HG03354 (cell line): ENCODE results near the gene LMBR1.
"Not testable (repeated sequence)": the region's sequence is repeated elsewhere in the genome, so short reads cannot be mapped to it uniquely, and the experiment has no call there.

ENCODE experiments used
- ATAC-seq: cut with Tn5 transposase; IDR thresholded peaks from one replicate; pipeline ENCODE4 v1.9.1; 2021; ENCODE audit warnings: mild to moderate bottlenecking; ENCODE audit not compliant: unreplicated experiment, poor library complexity, severe bottlenecking

The LMBR1 gene

DNA sequence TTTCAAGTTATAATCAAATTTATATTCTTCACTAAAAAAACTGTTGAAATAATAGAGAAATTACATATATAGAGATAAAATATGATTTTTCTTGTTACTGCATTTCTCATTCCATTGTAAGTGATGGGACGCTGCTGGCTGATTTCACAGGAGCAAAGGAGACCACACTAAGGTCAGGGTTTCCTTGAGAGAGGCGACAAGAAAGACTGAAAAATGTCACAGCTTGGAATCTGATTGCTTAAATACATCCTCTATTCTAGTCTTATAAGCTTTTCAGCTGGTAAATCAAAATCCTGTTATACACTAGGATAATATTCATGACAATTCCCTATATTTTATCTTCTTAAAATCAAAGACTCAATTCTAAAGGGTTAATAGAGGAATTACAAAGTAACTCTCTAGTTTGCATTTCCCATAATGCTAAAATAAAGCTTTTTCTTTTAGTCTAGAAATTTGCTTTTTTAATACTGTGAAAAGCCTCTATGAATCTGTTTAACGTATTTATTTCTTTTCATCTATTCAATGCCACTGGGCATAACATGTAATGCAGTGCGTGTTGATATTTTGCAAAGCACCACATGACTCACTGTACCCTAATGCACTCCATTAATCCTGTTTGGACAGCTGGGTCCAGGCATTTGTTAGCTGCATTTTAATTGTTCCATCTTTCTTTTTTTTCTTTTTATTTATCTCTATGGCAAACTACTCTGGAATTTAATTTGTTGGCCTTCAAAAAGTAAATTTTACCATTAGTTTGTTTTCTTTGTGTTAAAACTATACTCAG, 170.7 kb downstream of the LMBR1 start:
- ATAC-seq, result no peak

DNA sequence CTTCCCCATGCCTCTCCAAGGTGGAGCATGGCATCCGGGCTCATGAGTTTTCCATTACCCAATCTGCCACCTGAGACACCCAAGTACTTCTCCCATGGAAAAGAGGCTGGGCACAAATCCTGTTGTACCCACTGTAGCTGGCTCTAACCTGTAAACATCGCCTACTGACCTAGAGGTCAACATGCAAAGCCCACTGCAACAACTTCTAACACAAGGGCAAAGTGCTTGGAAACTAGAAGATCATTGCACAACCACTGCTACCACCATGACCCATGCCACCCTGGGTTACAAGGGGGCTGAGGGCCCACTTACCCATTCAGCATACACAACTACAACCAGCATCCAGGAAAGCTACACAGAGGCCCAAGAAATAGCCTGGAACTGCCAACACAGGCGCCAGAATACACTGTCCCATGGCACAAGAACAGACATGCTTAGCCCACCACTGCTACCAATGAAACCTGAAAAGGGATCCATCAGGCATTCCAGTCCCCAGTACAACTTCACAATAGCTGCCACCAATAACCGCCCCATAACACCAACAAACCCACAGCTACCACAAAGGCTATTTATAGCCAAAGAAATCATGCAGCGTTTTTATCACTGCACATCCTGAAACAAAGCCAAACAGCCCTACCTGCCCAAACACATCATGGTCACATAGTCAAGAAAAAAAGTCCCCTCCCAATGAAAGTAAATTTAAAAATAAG, 189.1 kb downstream of the LMBR1 start:
- no peak for ATAC-seq

DNA sequence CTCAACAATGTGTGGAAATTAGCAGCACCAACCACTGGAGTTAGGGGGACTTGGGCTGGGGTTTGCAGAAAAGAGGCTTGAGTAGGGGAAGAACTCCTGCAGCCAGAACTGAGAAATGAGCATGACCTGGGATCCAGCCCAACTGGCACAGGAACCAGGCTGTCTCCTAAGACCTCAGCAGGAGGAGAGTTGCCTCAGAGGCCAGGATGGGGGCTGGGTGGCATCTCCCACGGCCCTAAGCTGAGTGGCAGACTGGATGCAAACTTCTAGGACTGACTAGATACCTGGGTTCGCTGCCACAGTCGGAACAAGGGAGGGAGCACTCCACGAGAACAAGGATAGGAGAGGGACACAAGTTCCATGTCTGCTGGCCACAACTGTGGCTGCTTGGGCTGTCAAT, 189.8 kb downstream of the LMBR1 start:
- no peak for ATAC-seq

GRCh38 chr7:156702399-156702798, 190.6 kb downstream of the LMBR1 start:
- ATAC-seq, result no peak

- ATAC-seq, result not testable (repeated sequence)
Measured at GRCh38 chr7:156701787-156702186, 191.2 kb downstream of the LMBR1 start.

GRCh38 chr7:156698512-156698911, 194.5 kb downstream of the LMBR1 start:
- not testable (repeated sequence) for ATAC-seq

DNA sequence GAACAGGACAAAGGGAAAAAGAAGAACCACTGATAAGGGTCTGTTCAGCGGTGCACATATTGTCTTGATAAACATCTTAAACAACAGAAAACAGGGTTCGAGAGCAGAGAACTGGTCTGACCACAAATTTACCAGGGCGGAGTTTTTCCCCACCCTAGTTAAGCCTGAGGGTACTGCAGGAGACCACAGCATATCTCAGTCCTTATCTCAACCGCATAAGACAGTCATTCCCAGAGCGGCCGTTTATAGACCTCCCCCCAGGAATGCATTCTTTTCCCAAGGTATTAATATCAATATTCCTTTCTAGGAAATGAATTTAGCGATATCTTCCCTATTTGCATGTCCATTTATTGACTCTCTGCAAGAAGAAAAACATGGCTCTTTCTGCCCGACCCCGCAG, 195.7 kb downstream of the LMBR1 start:
- not testable (repeated sequence) for ATAC-seq

DNA sequence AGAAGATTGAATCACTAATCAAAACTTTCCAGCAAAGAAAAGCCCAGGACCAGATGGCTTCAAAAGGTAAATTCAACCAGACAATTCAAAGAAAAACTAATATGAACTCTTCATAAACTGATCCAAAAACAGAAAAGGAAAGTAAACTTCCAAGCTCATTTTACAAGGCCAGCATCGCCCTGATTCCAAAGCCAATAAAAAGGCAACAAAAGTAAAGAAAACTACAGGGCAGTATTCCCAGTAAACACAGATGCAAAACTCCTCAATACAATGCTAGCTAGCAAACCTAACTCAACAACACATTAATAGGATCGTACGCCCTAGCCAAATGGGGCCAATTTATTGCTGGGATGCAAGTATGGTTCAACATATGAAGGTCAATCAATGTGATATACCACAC, 199.4 kb downstream of the LMBR1 start:
- ATAC-seq, result no peak

GRCh38 chr7:156692849-156693248, 200.1 kb downstream of the LMBR1 start:
- ATAC-seq, result no peak

DNA sequence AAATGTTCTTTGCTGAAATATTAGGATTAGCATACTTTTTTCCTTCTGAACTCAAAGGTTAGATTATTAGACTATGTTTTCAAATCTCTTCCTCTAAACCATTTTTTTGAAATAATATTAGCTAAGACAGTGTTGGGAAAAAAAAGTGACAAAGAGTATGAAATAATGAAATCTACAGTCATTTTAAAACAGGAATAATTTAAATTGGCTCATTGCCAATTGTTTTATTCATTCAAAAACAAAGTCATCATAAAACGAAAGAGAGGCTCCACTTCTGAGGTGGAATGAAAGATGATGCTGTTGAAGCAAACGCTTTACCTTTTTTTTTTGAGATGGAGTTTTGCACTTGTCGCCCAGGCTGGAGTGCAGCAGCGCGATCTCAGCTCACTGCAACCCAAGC, 201.2 kb downstream of the LMBR1 start:
- ATAC-seq, result no peak

DNA sequence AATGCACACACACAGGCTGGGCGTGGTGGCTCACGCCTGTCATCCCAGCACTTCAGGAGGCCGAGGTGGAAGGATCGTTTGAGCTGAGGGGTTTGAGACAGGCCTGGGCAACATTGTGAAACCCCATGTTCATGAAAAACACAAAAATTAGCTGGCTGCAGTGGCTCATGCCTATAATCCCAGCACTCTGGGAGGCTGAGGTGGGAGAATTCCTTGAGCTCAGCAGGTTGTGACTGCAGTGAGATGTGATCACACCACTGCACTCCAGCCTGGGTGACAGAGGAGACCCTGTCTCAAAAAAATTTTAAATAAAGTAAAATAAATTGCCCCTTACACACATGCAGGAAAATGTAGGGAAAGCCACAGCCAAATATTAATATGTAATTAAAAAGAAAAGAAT, 208.3 kb downstream of the LMBR1 start:
- no peak for ATAC-seq

GRCh38 chr7:156684251-156684650, 208.7 kb downstream of the LMBR1 start:
- ATAC-seq, result no peak

GRCh38 chr7:156682928-156683327, 210.1 kb downstream of the LMBR1 start:
- no peak for ATAC-seq

DNA sequence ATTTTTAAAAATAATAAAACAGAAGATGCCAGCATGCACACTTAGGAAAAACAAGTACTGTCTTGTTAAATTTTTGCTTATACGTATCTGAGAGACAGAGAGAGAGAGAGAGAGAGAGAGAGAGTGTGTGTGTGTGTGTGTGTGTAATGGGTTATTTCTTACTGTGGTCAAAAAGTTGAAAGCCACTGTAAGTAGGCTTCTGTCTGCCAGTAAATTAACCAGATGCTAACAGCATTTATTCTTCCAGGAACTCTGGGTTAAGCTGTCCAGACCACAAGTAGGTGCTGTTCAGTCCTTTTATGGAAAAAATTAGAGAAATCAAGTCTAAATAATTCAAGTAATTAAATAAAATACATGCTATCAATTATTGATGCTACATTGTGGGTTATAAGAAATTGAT, 212.7 kb downstream of the LMBR1 start:
- no peak for ATAC-seq

GRCh38 chr7:156677374-156678054, 215.5 kb downstream of the LMBR1 start:
- ATAC-seq, result no peak

DNA sequence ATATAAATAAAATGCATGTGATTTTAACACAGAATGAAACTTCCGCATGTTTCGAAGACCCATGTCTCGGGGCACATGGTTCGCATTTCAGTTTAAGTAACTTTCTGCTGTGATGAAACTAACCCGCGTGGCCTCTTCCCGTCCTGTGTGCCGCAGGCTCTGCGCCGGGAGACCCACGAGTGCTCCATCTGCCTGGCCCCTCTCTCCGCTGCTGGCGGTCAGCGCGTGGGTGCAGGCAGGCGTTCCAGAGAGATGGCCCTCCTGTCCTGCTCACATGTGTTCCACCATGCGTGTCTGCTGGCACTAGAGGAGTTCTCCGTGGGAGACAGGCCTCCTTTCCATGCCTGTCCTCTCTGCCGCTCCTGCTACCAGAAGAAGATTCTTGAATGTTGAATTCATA, 216.7 kb downstream of the LMBR1 start:
- no peak for ATAC-seq

GRCh38 chr7:156675721-156676120, 217.3 kb downstream of the LMBR1 start:
- ATAC-seq, result no peak

GRCh38 chr7:156673902-156674301, 219.1 kb downstream of the LMBR1 start:
- no peak for ATAC-seq

DNA sequence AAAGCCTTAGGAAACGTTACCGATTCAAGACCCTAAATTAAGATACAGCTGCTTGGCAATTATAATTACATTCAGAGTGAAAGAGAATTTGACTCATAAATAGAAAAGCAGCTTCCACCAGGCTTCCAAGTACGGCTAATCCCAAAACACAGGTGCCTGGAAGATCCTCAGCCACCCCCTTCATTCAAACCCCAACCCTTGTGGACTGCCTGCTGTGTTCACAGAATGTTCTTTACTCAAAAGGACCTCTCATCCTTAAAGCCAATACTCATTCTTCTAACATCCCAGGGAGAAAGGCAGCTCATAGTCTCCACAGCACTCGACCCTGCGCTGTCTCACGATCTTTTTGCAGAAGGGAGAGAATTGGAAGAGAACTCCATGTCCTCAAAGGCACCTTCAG, 219.5 kb downstream of the LMBR1 start:
- no peak for ATAC-seq

GRCh38 chr7:156669035-156669828, 223.8 kb downstream of the LMBR1 start:
- no peak for ATAC-seq
